GM21381 (cell line): ENCODE data around the gene UBXN10.

ENCODE experiments used
- ATAC-seq: cut with Tn5 transposase; IDR thresholded peaks from one replicate; pipeline ENCODE4 v1.9.1; 2021; ENCODE audit warnings: mild to moderate bottlenecking, moderate library complexity; ENCODE audit not compliant: unreplicated experiment

UBXN10 gene

DNA sequence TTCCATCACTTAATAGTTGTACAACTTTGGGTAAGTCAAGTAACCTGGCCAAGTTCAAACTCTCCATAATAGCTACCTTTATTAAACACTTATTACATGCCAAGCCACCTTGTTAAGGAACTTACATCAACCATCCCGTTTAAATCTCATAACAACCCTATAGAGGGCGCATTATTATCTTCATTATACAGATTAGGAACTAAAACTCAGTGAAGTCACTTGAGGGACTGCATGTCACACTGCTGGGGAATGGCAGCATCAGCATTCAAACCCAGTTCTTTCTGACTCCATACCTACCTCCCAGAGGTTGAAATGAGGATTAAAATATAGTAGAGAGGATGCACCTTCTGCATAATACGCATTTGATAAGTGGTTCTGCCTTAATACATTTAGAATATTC is 47.5 kb downstream of the UBXN10 start:
- no peak for ATAC-seq

DNA sequence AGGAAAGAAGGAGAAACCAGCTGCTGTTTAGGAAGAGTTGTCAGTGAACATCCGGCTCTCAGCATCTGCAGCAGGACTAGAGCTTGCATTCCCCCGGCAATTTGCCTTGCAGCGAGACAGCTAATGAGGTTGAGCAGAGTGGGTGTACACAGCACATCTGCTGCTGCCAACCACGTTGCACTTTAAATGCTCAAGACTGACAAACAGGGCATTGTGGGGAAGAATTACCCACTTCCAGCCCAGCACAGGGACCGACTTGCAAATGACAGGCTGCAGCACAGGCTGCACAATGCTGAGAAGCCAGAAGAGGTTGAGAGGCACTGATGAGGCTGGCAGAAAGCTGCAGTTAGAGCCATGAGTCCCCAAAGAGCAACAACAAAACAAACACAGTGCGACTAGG is 48.0 kb downstream of the UBXN10 start:
- no peak for ATAC-seq

- ATAC-seq, result no peak
Observed at GRCh38 chr1:20234788-20235535, 49.1 kb downstream of the UBXN10 start.

DNA sequence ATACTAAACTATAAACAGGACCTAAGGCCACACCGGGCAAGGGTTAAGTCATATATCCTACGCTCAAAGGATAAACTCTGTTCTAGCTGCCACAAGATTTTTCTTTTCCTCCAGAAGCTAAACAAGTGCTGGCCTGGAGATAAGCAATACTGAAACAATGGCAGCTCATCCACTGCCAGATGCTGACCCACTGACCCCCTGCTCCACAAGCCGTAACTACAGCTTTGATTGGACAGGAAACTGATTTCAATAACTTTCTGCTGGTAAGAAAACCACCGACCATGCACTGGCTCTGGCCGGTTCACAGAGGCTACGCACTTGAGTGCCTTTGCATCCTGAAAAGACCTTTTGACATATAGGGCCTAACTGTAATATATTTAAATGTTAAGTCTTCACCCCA is 51.8 kb downstream of the UBXN10 start:
- ATAC-seq, result no peak

DNA sequence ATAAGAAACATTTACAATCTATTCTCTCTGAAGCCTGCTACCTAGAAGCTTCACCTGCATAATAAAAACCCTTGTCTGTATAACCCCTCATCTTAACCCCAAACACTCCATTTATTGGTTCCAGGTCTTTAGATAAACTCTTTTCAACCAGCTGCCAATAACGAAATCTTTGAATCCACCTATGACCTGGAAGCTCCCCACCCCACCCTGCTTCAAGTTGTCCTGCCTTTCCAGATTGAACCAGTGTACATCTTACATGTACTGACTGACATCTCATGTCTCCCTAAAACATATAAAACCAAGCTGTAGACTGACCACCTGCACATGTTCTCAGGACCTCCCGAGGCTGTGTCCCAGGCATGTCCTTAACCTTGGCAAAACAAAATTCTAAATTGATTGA is 54.1 kb downstream of the UBXN10 start:
- no peak for ATAC-seq

DNA sequence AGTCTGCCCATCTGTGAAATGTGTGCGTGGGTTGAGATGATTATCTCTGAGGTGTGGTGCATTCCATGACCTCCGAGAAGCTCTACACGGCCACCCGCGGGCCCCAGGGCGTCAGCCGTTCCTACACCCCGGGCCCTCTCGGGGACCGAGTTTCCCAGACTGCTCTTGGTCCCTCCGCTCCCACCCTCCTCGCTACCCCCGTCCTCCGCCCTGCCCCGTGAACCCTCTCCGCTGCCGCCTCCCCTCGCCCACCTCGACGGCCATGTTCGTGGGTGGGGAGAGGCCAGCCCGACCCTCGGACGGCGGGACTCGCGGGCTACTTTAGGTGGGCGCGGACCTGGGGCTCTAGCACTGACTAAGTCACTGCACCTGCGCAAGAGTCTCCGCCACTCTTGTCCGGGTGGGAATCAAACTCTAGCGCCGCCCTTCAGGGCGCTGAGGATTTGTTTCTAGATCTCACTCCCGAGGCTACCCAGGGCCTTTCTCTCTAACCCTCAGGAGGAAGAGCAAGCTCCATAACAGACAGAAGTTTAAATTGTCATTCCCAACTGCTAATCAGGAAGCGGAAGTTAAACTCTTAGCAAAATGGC is 57.1 kb downstream of the UBXN10 start:
- ATAC-seq, result no peak
